SK-N-SH (cell line): ENCODE data around the gene RPL22. TPM values are rescaled to one million over a fixed set of nuclear protein-coding genes. Genes with fewer than 3 reads are reported as not detected.

Experiments used
- CTCF ChIA-PET: fragments of 300-600, 350-600 bp; formaldehyde crosslinking; extraction: SDS; loops from one replicate; lab custom pipeline; 2021; lab: Yijun Ruan, JAX
- POLR2A ChIA-PET: fragments of 350-600 bp; sonication (Branson Sonifier 250); formaldehyde crosslinking; extraction: SDS; loops from one replicate; lab custom pipeline; 2020; ENCODE audit warnings: antibody characterized with exemption, inconsistent platforms; lab: Yijun Ruan, JAX
- DNase-seq: peaks from one replicate; pipeline ENCODE4 v3.0.0; 2012
- H2AFZ ChIP-seq: fragments of 200-600 bp; sonication (generic); 2 replicates; pipeline ENCODE4 v1.8.1; 2016; ENCODE audit warnings: antibody characterized with exemption, mild to moderate bottlenecking, low read depth
- H3F3A ChIP-seq: fragments of 200-600 bp; sonication (generic); replicated peaks from 2 replicates; pipeline ENCODE3; 2016; ENCODE audit warnings: antibody characterized with exemption, mild to moderate bottlenecking; ENCODE audit not compliant: insufficient read depth
- H3K27ac ChIP-seq, 2 experiments: fragments of 200-500 bp in 1 of 2; fragments of 200-600 bp in 1 of 2; sonication (Bioruptor generic) in 1 of 2; sonication (generic), shearing (Covaris generic) in 1 of 2; 2 replicates each; pipeline versions ENCODE4 v1.5.1 to v1.6.1; 2014 to 2016; ENCODE audit warnings: low read depth in 2 of 2, inconsistent platforms in 1 of 2, low read length in 1 of 2, mild to moderate bottlenecking in 1 of 2, mixed read lengths in 1 of 2
- H3K27me3 ChIP-seq: fragments of 200-600 bp; sonication (generic), shearing (Covaris generic); 2 replicates; pipeline ENCODE4 v1.6.1; 2016; ENCODE audit warnings: mixed run types; ENCODE audit not compliant: insufficient read depth
- H3K36me3 ChIP-seq, 2 experiments: fragments of 200-500 bp in 1 of 2; fragments of 200-600 bp in 1 of 2; sonication (Bioruptor generic) in 1 of 2; sonication (generic) in 1 of 2; replicated peaks in 1 of 2; 2 replicates each; pipeline versions ENCODE3 to v1.5.1; 2014 to 2016; ENCODE audit warnings: low read length in 1 of 2, mild to moderate bottlenecking in 1 of 2; ENCODE audit not compliant: insufficient read depth in 2 of 2, control insufficient read depth in 1 of 2
- H3K4me1 ChIP-seq, 2 experiments: fragments of 200-500 bp in 1 of 2; fragments of 200-600 bp in 1 of 2; sonication (Bioruptor generic) in 1 of 2; sonication (generic), shearing (Covaris generic) in 1 of 2; 2 replicates each; pipeline versions ENCODE4 v1.5.1 to v1.6.1; 2014 to 2016; ENCODE audit warnings: low read depth in 1 of 2, low read length in 1 of 2, mixed run types in 1 of 2; ENCODE audit not compliant: insufficient read depth in 2 of 2, control insufficient read depth in 1 of 2
- H3K4me2 ChIP-seq: fragments of 200-600 bp; sonication (generic), shearing (Covaris generic); 2 replicates; pipeline ENCODE4 v1.6.1; 2017; ENCODE audit warnings: mixed run types
- H3K4me3 ChIP-seq, 2 experiments: fragments of 200-500 bp in 1 of 2; fragments of 200-600 bp in 1 of 2; sonication (Bioruptor generic) in 1 of 2; sonication (generic), shearing (Covaris generic) in 1 of 2; 2 replicates each; pipeline versions ENCODE4 v1.5.1 to v1.8.1; 2014 to 2016; ENCODE audit warnings: low read depth in 2 of 2, inconsistent platforms in 1 of 2, low read length in 1 of 2, mild to moderate bottlenecking in 1 of 2, mixed read lengths in 1 of 2, moderate library complexity in 1 of 2
- H3K79me2 ChIP-seq: fragments of 200-600 bp; sonication (generic); 2 replicates; pipeline ENCODE4 v1.8.1; 2017; ENCODE audit warnings: mild to moderate bottlenecking; ENCODE audit not compliant: insufficient read depth
- H3K9ac ChIP-seq: fragments of 200-600 bp; sonication (generic); 2 replicates; pipeline ENCODE4 v1.6.1; 2017; ENCODE audit warnings: mixed run types
- H3K9me2 ChIP-seq: fragments of 200-600 bp; sonication (generic); 2 replicates; pipeline ENCODE4 v1.6.1; 2017; ENCODE audit warnings: mixed run types
- H3K9me3 ChIP-seq: fragments of 200-600 bp; sonication (generic); 2 replicates; pipeline ENCODE4 v1.6.1; 2017; ENCODE audit warnings: mixed run types, mild to moderate bottlenecking, moderate library complexity
- H4K20me1 ChIP-seq: fragments of 200-600 bp; sonication (generic); 2 replicates; pipeline ENCODE4 v1.6.1; 2017; ENCODE audit warnings: mild to moderate bottlenecking, mixed run types; ENCODE audit not compliant: insufficient read depth
- CTCF ChIP-seq: fragments of 200-600 bp; sonication (generic); IDR thresholded peaks from 2 replicates; pipeline ENCODE4 v1.6.1; 2017; ENCODE audit warnings: antibody characterized with exemption, mild to moderate bottlenecking, moderate library complexity
- FOXM1 ChIP-seq: IDR thresholded peaks from 2 replicates; pipeline ENCODE4 v1.4.0; 2012; ENCODE audit warnings: low read depth, mild to moderate bottlenecking
- MEF2A ChIP-seq: IDR thresholded peaks from 2 replicates; pipeline ENCODE4 v1.4.0; 2012; ENCODE audit warnings: low read depth, borderline replicate concordance
- NRF1 ChIP-seq: IDR thresholded peaks from 2 replicates; pipeline ENCODE4 v1.6.1; 2012; ENCODE audit warnings: low read depth, mild to moderate bottlenecking, low read length
- PBX3 ChIP-seq: IDR thresholded peaks from 2 replicates; pipeline ENCODE4; 2012
- RCOR1 ChIP-seq: fragments of 150-350 bp; IDR thresholded peaks from 2 replicates; pipeline ENCODE4 v1.6.1; 2017; ENCODE audit warnings: antibody characterized with exemption, low read length
- REST ChIP-seq: IDR thresholded peaks from 2 replicates; pipeline ENCODE4 v1.6.1; 2012; ENCODE audit warnings: mild to moderate bottlenecking, low read depth, low read length, moderate library complexity
- SMC3 ChIP-seq: IDR thresholded peaks from 2 replicates; pipeline ENCODE4 v1.6.1; 2012; ENCODE audit warnings: low read depth, low read length, improper control_type of control experiment
- USF2 ChIP-seq: fragments of 150-350 bp; IDR thresholded peaks from 2 replicates; pipeline ENCODE4 v1.6.1; 2017; ENCODE audit warnings: antibody characterized with exemption, low read length, low read depth, borderline replicate concordance
- WGBS: methylation state at CpG from one replicate; pipeline ENCODE4 v1.1.6; 2017; ENCODE audit warnings: low lambda C conversion rate; 5-methylcytosine and 5-hydroxymethylcytosine counted together
- polyA plus RNA-seq, 3 experiments: library from polyadenylated mRNA; depleted of rRNA; stranded (reverse); fragments of >200 nt; gene quantifications; 2 replicates each; pipeline ENCODE4 v1.2.3, GENCODE V29; 2012

Gene RPL22
- polyA plus RNA-seq, 1 of the 3 experiments (the other 2 are of a cell fraction), result 140 TPM

- Histone ChIP-seq H3K4me1 (peaks cover 8 to 17% of the 10 kb centered on the region in 2 experiments; a peak in 3 of 4 replicates), H3K27me3 (no peaks in the 10 kb centered on the region), H3K79me2 (peaks cover 70% of the 10 kb centered on the region), H3K27ac (peak overlapping the region in 1 of 2 experiments; percentile 74; a peak in 1 of 4 replicates), H4K20me1 (peaks cover 47% of the 10 kb centered on the region), H3K36me3 (peaks cover 19 to 43% of the 10 kb centered on the region in 2 experiments), H3K4me2 (peak overlapping the region; percentile 76), H3K9me3 (no peaks in the 10 kb centered on the region), H3F3A (peaks cover 5% of the 10 kb centered on the region), H3K9me2 (no peaks in the 10 kb centered on the region), H2AFZ (no peak overlapping the region), H3K4me3 (peak overlapping the region; percentile 84 to 87), H3K9ac (peak overlapping the region; percentile 98)
- WGBS, result 42% methylated on average over 6 of the region's 6 CpGs
- no peak for DNase-seq
- no peak for TF ChIP-seq MEF2A
- no peak for TF ChIP-seq PBX3
- TF ChIP-seq USF2, result no peak
- no peak for TF ChIP-seq CTCF
- TF ChIP-seq NRF1, result no peak
- no peak for TF ChIP-seq RCOR1
- TF ChIP-seq SMC3, result no peak
- no peak for TF ChIP-seq FOXM1
- TF ChIP-seq REST, result no peak
- POLR2A ChIA-PET, result interaction anchor here (1.6 kb wide), 1 partner anchor 11 kb away, joined by 3 read pairs; no protein-coding TSS in a partner anchor
- CTCF ChIA-PET, result interaction anchor here (1.3 to 6.8 kb wide), 7 partner anchors 9 to 145 kb away, joined by 3 to 52 read pairs (median 6); no protein-coding TSS in a partner anchor
These were observed 1.5 kb downstream of the RPL22 start for GRCh38 chr1:6197746-6198427.
